ENCODE measurements around the gene GSTA2. TPM values are rescaled to one million over a fixed set of nuclear protein-coding genes. Genes with fewer than 3 reads are reported as not detected.
"Not testable (repeated sequence)": the region's sequence is repeated elsewhere in the genome, so short reads cannot be mapped to it uniquely, and the experiment has no call there.

Gene GSTA2
- polyA plus RNA-seq, 1 of the 3 experiments (the other 2 are of a cell fraction) = not detected

GRCh38 chr6:52720321-52720720 lies 43.0 kb downstream of the GSTA2 start (continued):
- TF ChIP-seq IRF3 (IDR thresholded peaks at IDR 0.05; ENCODE audit: low read depth, low read length) (no peak), RXRA (IDR thresholded peaks at IDR 0.05; ENCODE audit: borderline replicate concordance, low read depth) (no peak), RFX5 (IDR thresholded peaks at IDR 0.05; ENCODE audit: low read length) (no peak)

GRCh38 chr6:52718550-52718949 lies 44.7 kb downstream of the GSTA2 start:
- ChIA-PET CTCF (no interaction called here), POLR2A (interaction anchor here (0.7 kb wide), 1 partner anchor 16 kb away, joined by 4 read pairs; no protein-coding TSS in a partner anchor)
- H3K4me1 ChIP-seq (ENCODE audit: control insufficient read depth in 1 of 2, insufficient read depth in 2 of 2, low read depth in 1 of 2, low read length in 1 of 2) = no peaks in the 10 kb centered on the region
- H3K9me2 ChIP-seq = no peaks in the 10 kb centered on the region
- H3K4me2 ChIP-seq = no peak overlapping the region
- no peaks in the 10 kb centered on the region for H3K36me3 ChIP-seq (replicated peaks in 1 of 2; ENCODE audit: control insufficient read depth in 1 of 2, insufficient read depth in 2 of 2, low read length in 1 of 2)
- H3K79me2 ChIP-seq (ENCODE audit: insufficient read depth) = no peaks in the 10 kb centered on the region
- DNase-seq = no peak
- no peaks in the 10 kb centered on the region for H3K9me3 ChIP-seq
- no peak overlapping the region for H3K9ac ChIP-seq
- no peaks in the 10 kb centered on the region for H3F3A ChIP-seq (replicated peaks; ENCODE audit: insufficient read depth)
- H4K20me1 ChIP-seq (ENCODE audit: insufficient read depth) = no peaks in the 10 kb centered on the region
- no peak overlapping the region for H3K4me3 ChIP-seq (ENCODE audit: low read depth in 2 of 2, low read length in 1 of 2)
- no peak overlapping the region for H2AFZ ChIP-seq (ENCODE audit: low read depth)
- H3K27ac ChIP-seq (ENCODE audit: low read depth in 2 of 2, low read length in 1 of 2) = no peak overlapping the region
- no peaks in the 10 kb centered on the region; the same call in 1 of the 2 replicates for H3K27me3 ChIP-seq (ENCODE audit: insufficient read depth)
- no peak for TF ChIP-seq GATA2 (CRISPR knock-in tag; IDR thresholded peaks at IDR 0.05)
- no peak for TF ChIP-seq SIN3A (IDR thresholded peaks at IDR 0.05; ENCODE audit: borderline replicate concordance, low read depth, low read length)
- TF ChIP-seq PBX3 (IDR thresholded peaks at IDR 0.05) = no peak
- no peak for TF ChIP-seq NFIC (IDR thresholded peaks at IDR 0.05; ENCODE audit: borderline replicate concordance)
- no peak for TF ChIP-seq JUND (IDR thresholded peaks at IDR 0.05)
- TF ChIP-seq RAD21 (IDR thresholded peaks at IDR 0.05; ENCODE audit: low read length) = no peak
- TF ChIP-seq USF1 (IDR thresholded peaks at IDR 0.05; ENCODE audit: borderline replicate concordance, low read depth) = no peak

- H3K4me1 ChIP-seq (ENCODE audit: control insufficient read depth in 1 of 2, insufficient read depth in 2 of 2, low read depth in 1 of 2, low read length in 1 of 2); CTCF ChIA-PET; H2AFZ ChIP-seq (ENCODE audit: low read depth); H3K9ac ChIP-seq; H3K79me2 ChIP-seq (ENCODE audit: insufficient read depth); H3K4me3 ChIP-seq (ENCODE audit: low read depth in 2 of 2, low read length in 1 of 2); H3K9me3 ChIP-seq; H3K27me3 ChIP-seq (ENCODE audit: insufficient read depth); H3K36me3 ChIP-seq (replicated peaks in 1 of 2; ENCODE audit: control insufficient read depth in 1 of 2, insufficient read depth in 2 of 2, low read length in 1 of 2); H3K4me2 ChIP-seq; DNase-seq; H4K20me1 ChIP-seq (ENCODE audit: insufficient read depth); POLR2A ChIA-PET; H3F3A ChIP-seq (replicated peaks; ENCODE audit: insufficient read depth); H3K9me2 ChIP-seq; H3K27ac ChIP-seq (ENCODE audit: low read depth in 2 of 2, low read length in 1 of 2): not testable (repeated sequence)
- 59% methylated on average over 9 of the region's 9 CpGs for WGBS (ENCODE audit: low lambda C conversion rate)
Measured at GRCh38 chr6:52714761-52715160, 48.5 kb downstream of the GSTA2 start.
